ENCODE data around the gene ICAM5. TPM values are rescaled to one million over a fixed set of nuclear protein-coding genes. Genes with fewer than 3 reads are reported as not detected.
A peak's percentile ranks its signal among the peaks of the same experiment; 100 is the strongest.

The ICAM5 gene
- total and polyA plus RNA-seq, 10 of the 15 experiments (the other 5 are each of a cell fraction or from before 2014, with no cell fraction given) = 0.14 to 4.6 (median 0.94) TPM; not detected in 2

DNA sequence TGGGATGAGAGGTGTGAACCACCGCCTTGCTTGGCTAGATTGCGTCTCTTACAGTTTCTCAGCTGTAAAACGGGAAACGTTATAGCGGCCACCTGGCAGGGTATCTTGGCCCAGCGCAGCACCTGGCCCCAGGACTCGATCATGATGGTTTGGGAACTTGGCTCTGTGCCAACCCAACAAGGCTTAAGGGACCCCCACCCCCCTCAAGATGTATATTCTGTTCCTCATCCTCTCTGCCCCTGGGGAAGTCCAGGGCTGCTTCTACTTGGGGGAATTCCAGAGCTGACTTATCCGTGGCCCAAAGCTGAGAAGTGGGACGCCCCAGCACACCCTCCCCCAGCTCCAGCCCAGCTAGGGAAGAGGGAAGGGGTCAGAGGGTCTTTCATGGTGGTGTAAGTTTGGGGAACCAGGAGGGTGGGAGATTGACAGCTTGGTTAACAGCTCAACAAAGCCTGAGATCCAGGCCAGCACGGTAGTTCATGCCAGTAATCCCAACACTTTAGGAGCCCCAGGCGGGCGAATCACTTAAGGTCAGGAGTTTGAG lies 18.1 kb upstream of the ICAM5 start (continued):
- TF ChIP-seq IRF3 (IDR thresholded peaks at IDR 0.05) = no peak
- peak; percentile 93 for TF ChIP-seq IKZF1 (conservative IDR thresholded peaks at IDR 0.05)
- TF ChIP-seq IRF5 (IDR thresholded peaks at IDR 0.05; ENCODE audit: borderline replicate concordance) = no peak
- peak; percentile 38; the same call in 1 of the 2 replicates for TF ChIP-seq ZBED1 (IDR thresholded peaks at IDR 0.05; ENCODE audit: borderline replicate concordance)
- TF ChIP-seq SP1 (IDR thresholded peaks at IDR 0.05; ENCODE audit: low read depth, low read length) = peak; percentile 36
- TF ChIP-seq SIN3A (IDR thresholded peaks at IDR 0.05; ENCODE audit: low read depth, low read length) = no peak
- no peak for TF ChIP-seq CBX5 (IDR thresholded peaks at IDR 0.05; ENCODE audit: low read depth)
- TF ChIP-seq, protein P1, sequence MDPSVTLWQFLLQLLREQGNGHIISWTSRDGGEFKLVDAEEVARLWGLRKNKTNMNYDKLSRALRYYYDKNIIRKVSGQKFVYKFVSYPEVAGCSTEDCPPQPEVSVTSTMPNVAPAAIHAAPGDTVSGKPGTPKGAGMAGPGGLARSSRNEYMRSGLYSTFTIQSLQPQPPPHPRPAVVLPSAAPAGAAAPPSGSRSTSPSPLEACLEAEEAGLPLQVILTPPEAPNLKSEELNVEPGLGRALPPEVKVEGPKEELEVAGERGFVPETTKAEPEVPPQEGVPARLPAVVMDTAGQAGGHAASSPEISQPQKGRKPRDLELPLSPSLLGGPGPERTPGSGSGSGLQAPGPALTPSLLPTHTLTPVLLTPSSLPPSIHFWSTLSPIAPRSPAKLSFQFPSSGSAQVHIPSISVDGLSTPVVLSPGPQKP (IDR thresholded peaks at IDR 0.05; ENCODE audit: low read depth, low read length) = no peak
- TF ChIP-seq SKIL (IDR thresholded peaks at IDR 0.05; ENCODE audit: low read depth, poor library complexity, severe bottlenecking) = peak; percentile 96
- no peak for TF ChIP-seq ZNF384 (IDR thresholded peaks at IDR 0.05; ENCODE audit: borderline replicate concordance, low read depth, low read length)
- TF ChIP-seq NFIC (IDR thresholded peaks at IDR 0.05; ENCODE audit: low read depth, low read length) = 0 out of 2 replicates have a peak, but pooled peaks have one; percentile 50
- TF ChIP-seq CREM (IDR thresholded peaks at IDR 0.05; ENCODE audit: low read depth) = peak; percentile 52
- TF ChIP-seq ZZZ3 (IDR thresholded peaks at IDR 0.05; ENCODE audit: control insufficient read depth, insufficient read length, low read depth) = no peak
- peak; percentile 84 for TF ChIP-seq EED (IDR thresholded peaks at IDR 0.05; ENCODE audit: low read depth)
- peak in 1 of 2 experiments; percentile 57; a peak in 2 of 4 replicates for TF ChIP-seq ETV6 (conservative IDR thresholded peaks at IDR 0.05 in 1 of 2, IDR thresholded peaks at IDR 0.05 in 1 of 2; ENCODE audit: borderline replicate concordance in 1 of 2, low read depth in 1 of 2)
- TF ChIP-seq FOS (IDR thresholded peaks at IDR 0.05; ENCODE audit: borderline replicate concordance, extremely low read depth, insufficient read length) = no peak
- TF ChIP-seq, protein P2, sequence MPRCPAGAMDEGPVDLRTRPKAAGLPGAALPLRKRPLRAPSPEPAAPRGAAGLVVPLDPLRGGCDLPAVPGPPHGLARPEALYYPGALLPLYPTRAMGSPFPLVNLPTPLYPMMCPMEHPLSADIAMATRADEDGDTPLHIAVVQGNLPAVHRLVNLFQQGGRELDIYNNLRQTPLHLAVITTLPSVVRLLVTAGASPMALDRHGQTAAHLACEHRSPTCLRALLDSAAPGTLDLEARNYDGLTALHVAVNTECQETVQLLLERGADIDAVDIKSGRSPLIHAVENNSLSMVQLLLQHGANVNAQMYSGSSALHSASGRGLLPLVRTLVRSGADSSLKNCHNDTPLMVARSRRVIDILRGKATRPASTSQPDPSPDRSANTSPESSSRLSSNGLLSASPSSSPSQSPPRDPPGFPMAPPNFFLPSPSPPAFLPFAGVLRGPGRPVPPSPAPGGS (IDR thresholded peaks at IDR 0.05; ENCODE audit: borderline replicate concordance, insufficient read depth, low read depth, low read length, poor library complexity, severe bottlenecking) = peak; percentile 50
- no peak for TF ChIP-seq HDAC2 (IDR thresholded peaks at IDR 0.05)
- TF ChIP-seq EP300 (IDR thresholded peaks at IDR 0.05; ENCODE audit: borderline replicate concordance in 1 of 2, control insufficient read depth in 1 of 2, low read depth in 2 of 2, low read length in 2 of 2) = 0 out of 4 replicates have a peak, but pooled peaks of 1 of the 2 experiments have one; percentile 63
- TF ChIP-seq, protein P3, sequence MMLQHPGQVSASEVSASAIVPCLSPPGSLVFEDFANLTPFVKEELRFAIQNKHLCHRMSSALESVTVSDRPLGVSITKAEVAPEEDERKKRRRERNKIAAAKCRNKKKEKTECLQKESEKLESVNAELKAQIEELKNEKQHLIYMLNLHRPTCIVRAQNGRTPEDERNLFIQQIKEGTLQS (IDR thresholded peaks at IDR 0.05; ENCODE audit: borderline replicate concordance, extremely low read depth, low read depth, low read length) = no peak
- 0 out of 2 replicates have a peak, but pooled peaks have one; percentile 59 for TF ChIP-seq PAX5 (IDR thresholded peaks at IDR 0.05; ENCODE audit: borderline replicate concordance, low read depth, low read length)
- peak; percentile 15; the same call in 1 of the 2 replicates for TF ChIP-seq POLR2A (IDR thresholded peaks at IDR 0.05; ENCODE audit: low read depth, low read length)
- no peak for TF ChIP-seq ESRRA (IDR thresholded peaks at IDR 0.05; ENCODE audit: low read length)

Measured in GM12878 (cell line).